HG02678 (cell line): ENCODE results near the gene CR1L.

Experiments used
- ATAC-seq: cut with Tn5 transposase; IDR thresholded peaks from one replicate; pipeline ENCODE4 v1.9.1; 2021; ENCODE audit warnings: mild to moderate bottlenecking, moderate library complexity; ENCODE audit not compliant: unreplicated experiment

Gene CR1L

DNA sequence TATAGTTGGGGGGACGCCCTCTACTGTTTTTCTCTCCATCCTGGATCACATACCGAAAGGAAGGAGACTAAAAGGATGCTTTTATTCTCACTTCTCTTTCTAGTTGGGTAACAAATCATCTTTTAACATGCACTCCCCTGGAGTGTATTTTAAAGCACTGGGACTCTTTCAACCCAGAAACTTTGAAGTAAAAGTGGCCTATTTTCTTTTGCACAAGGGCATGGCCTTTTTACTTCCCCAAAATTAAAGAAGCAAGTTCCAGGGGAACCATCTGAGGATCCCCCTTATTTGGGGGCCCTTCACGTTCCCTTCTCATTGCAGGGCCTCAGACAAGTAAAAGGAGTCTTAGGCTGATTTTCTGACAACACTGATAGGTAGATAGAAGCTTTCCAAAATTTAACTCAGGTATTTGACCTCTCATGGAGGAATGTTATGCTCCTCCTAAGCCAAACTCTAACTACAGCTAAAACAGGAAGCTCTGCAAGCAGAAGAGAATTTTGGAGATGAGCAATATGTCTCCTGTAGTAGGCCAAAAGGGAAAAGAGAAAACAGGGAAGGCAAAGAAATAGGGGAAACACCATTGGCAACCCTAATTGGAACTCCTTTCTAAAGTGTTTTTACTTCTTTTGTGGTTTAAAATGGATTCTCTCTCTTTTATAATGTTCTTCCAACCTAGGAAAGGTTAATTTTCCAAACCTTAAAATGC lies 98.1 kb downstream of the CR1L start:
- ATAC-seq: no peak

GRCh38 chr1:207744000-207744534 lies 99.1 kb downstream of the CR1L start:
- ATAC-seq: no peak

GRCh38 chr1:207745285-207745684 lies 100.4 kb downstream of the CR1L start:
- ATAC-seq: no peak

DNA sequence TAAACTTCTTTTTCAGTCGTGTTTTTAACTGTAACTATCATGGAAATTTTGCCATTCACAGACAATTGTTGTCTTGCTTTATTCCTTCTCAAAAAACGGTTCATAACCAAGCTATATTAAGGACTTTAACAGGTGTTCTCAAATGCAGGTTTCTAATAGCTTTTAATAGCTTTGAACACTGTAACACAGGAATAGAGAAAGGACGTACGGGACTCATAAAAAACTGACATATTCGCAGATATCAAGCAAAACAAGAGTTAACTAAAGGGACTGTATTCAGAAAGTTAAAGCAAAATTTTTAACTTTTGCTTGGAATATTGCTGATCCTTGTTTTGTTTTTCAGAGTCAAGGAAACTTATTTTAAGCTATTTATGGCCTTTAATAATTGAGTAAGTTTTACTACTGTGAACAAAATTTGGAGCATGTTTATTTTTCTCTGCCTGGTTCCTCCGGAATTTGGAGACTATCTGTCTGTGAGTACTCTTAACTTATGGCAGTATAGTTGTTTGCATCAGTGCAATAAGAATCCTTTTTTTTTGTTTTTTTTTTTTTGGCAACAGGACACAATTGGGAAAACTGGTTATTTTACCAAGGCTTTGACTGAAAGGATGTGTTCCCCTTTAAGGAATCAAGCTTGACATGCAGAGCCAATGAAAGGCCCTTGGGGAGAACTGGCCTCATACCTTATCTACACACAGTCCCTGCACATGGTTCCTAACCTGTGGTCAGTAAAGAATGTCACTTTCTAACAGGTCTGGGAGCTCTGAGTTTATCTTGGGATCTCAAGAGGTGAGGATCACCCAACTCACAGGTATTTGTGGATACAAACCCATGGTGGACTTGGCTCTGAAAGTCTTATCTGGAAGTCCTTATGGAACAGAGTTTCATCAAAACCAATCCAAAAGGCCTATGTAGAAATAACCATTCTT lies 101.2 kb downstream of the CR1L start:
- ATAC-seq: no peak

GRCh38 chr1:207747627-207748492 lies 102.9 kb downstream of the CR1L start:
- no peak for ATAC-seq

DNA sequence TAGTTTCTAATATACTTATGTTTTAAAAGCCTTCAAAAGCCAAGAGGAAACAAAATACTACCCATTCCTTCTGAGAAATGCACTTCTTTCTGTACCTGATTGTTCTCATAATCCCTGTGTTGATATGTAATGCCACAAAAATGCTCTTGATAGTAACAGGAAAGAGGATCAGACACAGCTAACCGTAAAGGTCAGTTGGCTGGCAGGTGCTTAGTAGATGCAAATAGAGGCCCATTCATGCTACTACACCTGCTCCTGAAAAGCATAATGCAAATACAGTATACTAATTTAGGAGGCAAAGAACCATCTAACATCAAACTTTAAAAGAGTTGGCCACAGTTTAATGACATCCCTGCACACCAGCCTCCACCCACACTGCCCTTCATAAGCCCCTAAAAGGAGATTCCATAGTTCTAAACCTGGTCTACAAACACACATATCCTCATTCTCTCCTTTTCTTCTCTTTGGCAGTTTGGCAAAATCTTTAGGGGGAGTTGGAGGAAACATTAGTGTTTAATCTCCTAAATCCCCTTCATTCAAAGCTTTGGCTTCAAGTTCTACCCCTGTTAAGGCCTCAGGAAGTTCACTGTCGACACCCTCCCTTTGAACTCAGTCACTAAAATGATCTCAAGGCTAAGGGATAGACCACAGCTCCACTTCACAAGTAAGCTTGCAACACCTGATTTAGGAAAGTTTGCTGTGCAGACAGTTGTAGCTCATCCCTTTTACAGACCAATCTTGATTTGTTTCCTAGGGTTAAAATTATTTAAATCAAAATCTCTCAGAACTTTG lies 104.0 kb downstream of the CR1L start:
- no peak for ATAC-seq

- ATAC-seq: no peak
Observed at GRCh38 chr1:207750631-207751305, 105.8 kb downstream of the CR1L start.

DNA sequence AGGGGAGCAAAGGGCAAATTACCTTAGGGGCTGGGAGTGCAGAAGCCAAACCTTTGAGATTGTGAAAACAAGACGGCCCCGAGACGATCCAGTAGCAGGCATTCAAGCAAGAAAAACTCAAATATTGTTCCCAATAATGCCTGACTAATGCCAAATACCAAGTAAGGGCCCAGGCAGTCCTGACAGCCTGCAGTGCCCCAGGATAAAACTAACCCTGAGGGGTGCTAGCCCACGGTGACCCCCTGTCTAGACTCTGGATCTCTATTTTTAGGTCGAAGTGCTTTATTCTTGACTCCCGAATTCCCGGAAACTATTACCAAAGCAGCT lies 106.5 kb downstream of the CR1L start:
- peak; percentile 0 for ATAC-seq

DNA sequence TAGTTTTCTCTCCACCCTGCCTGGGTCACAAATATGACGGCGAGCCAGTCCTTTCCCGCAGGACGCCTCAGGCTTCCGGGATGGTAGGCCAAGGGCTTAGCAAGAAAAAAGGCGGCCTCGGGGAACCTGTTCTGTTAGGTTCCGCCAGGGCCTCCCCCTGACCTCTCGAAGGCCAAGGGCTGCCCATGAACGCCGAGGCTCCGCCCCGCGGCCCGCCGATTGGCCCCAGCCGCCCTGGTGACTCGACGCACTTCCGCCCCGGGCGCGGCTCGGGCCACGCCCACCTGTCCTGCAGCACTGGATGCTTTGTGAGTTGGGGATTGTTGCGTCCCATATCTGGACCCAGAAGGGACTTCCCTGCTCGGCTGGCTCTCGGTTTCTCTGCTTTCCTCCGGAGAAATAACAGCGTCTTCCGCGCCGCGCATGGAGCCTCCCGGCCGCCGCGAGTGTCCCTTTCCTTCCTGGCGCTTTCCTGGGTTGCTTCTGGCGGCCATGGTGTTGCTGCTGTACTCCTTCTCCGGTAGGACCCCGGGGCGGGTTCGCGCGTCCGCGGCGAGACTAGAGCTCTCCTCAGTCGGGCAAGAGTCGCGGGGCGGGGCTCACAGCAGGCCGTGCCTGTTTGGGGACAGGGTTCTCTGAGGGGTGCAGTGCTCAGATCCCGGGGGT lies 107.0 kb downstream of the CR1L start, which contains the start of gene CD46:
Gene CD46, plus strand, starts transcription at position 265 of the 666 bp plus-strand sequence. Its CDS starts 159 bp downstream, at position 424.
- ATAC-seq: peak; percentile 98

- ATAC-seq: peak; percentile 28
Observed at GRCh38 chr1:207752456-207752998, 107.6 kb downstream of the CR1L start.

DNA sequence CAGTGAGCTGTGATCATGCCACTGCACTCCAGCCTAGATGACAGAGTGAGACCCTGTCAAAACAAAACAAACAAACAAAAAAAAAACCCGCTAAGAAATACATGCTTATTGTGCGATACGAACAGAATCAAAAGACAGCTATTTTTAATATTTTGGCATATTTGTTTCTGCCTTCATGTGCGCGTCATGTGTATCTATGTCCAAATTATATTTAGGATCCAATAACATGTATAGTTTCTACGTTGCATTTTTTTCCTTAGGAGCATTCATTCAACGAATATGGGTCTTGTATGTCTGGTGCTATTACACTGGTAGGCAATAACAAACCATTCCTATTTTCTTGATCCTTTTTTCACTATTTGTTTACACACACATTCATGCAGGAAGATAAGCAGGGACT lies 108.7 kb downstream of the CR1L start:
- no peak for ATAC-seq

DNA sequence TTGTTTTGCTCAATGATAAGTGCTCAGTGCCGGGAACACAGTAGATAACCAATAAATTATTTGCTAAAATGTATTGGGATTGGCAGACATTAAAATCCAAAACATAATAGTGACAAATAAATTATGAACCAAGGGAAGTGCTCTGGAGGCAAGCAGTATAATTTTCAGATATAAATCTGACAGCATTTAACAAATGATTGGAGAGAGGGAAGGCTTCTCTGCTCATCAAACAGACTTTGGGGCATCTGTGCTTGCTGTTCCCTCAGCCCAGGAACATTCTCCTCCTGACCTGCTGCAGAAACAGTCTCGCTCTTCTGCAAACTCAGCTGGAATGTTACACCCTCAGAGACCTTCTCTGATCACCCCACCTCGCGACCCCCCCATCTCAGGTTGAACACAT lies 109.1 kb downstream of the CR1L start:
- ATAC-seq: no peak

DNA sequence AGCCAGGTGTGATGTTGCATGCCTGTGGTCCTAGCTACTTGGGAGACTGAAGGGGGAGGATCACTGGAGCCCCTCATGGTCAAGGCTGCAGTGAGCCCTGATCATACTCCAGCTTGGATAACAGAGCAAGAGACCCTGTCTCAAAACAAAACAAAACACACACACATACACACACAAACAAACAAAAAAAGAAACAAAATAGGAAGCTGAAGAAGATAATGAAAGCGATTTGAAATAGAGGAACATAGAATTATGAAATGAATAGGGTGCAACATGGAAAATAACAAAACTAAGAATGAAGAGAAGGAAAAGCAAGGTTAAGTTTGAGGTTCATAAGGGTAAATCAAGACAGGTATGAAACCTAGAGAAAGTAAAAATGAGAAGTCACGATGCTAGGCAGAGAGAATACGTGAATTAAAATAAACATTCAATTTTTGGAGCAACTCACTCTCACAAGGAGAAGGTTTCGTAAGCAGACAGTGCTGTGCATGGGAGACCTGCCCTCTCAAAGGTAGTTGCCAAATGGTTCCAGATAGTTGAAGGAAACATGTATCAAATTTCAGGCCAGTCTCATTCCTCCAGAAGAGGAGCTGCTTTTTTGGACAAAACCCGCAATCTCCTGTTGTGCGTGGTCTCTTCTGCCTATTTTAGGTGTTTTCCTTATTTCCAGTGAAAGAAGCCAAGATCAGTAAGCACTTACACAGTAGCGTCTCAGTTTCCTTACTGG lies 110.2 kb downstream of the CR1L start:
- ATAC-seq: no peak

DNA sequence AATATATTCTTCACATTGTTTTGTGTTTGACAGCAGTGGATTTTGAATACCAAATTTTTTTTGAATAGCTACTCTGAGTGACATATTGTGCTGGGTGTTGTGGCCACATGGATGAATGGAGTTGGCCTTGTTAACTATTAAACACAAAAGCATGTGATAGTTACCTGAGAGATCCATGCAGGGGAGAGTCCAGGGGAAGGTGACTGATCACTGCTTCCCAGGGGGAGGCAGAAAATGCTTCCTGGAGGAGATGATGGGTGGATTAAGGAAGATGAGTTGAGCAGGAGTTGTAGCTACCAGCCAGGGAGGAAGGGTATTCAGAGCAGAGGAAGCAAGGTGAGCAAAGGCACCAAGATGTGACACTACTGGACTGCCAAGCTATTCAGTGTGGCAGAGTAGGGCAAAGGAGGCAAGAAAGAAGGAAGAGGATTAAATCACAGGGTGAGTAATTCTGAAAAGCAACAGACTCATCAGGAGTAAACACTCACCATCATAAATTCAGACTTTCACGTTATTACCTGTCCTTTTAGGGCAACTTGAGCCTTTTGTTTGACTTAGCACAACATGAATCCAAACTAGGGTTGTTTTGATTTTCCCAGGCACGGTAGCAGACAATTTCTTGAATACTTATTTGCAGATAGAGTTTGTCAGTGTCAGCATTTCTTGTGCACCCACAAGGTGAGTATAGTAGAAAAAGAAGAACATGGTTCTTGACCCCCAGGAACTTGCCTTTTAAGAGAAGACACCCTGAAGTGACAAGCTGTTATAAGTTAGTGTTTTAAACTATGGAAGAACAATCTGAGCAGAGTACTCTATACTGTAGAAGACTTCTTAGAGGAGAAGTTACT lies 111.1 kb downstream of the CR1L start:
- no peak for ATAC-seq

GRCh38 chr1:207762622-207763021 lies 117.7 kb downstream of the CR1L start:
- ATAC-seq: no peak

GRCh38 chr1:207763091-207763490 lies 118.2 kb downstream of the CR1L start:
- no peak for ATAC-seq

- no peak for ATAC-seq
Observed at GRCh38 chr1:207763972-207764371, 119.0 kb downstream of the CR1L start.
